GM18502 (cell line): ENCODE measurements around the gene KNL1.
A peak's percentile ranks its signal among the peaks of the same experiment; 100 is the strongest.
"Not testable (repeated sequence)": the region's sequence is repeated elsewhere in the genome, so short reads cannot be mapped to it uniquely, and the experiment has no call there.

Source experiments
- ATAC-seq: cut with Tn5 transposase; IDR thresholded peaks from one replicate; pipeline ENCODE4 v1.9.1; 2021; ENCODE audit warnings: mild to moderate bottlenecking; ENCODE audit not compliant: unreplicated experiment, poor library complexity

KNL1 gene

DNA sequence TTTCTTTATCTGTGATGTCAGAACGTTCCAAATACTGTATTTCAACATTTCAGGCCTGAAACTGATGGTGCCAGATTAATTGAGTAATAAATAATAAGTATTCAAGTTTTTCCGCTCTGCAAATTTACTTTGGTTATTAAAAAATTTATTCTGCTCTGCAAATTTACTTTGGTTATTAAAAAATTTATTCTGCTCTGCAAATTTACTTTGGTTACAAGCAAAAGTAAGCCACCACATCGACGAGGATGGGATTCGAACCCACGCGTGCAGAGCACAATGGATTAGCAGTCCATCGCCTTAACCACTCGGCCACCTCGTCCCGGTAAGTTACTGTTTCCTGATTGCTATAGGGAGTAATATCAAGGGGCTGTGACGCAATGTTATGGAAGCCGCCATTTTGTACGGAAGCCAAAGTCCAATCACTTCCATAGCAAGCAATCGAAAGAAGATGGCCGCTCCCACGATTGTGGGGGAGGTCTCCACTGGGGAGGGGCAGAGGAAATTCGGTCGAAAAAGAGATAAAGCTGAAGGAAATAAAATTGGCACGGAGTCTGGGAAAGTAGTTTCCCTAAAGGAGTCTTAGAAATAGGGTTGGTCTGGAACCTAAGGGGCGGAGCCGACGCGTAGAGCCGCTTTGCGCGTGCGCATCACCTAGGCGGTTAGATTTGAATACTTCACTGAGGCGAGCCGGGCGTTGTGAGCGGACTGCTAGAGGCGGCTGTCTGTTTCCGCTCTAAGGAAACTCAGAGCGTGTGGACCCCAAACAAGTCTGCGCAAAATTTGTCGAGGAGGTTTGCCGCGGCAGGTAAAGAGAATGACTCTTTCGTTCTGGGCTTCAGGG lies at the start of gene KNL1:
Gene KNL1 (plus strand): TSS at position 662 of the 841 bp plus-strand sequence. CDS start 8,683 bp downstream, outside the sequence.
- ATAC-seq: peak; percentile 80

GRCh38 chr15:40545457-40545856 lies 48.6 kb upstream of the KNL1 start:
- ATAC-seq: no peak

DNA sequence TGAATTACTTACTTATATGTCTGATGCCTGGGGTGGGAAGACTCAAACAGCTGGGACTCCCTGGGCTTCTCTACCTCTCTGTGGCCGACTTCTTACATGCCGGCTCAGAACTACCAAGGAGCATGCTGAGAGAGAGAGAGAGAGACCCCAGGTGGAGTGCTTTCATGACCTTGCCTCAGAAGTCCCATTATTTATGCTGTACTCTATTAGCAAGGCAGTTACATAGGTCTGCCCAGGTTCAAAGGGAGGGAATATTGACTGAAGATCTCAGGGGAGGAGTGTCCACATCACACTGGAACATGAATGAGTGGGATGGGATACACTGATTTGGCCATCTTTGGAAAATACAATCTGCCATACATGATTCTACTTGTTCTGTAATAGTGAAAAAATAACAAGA lies 45.4 kb upstream of the KNL1 start:
- no peak for ATAC-seq

DNA sequence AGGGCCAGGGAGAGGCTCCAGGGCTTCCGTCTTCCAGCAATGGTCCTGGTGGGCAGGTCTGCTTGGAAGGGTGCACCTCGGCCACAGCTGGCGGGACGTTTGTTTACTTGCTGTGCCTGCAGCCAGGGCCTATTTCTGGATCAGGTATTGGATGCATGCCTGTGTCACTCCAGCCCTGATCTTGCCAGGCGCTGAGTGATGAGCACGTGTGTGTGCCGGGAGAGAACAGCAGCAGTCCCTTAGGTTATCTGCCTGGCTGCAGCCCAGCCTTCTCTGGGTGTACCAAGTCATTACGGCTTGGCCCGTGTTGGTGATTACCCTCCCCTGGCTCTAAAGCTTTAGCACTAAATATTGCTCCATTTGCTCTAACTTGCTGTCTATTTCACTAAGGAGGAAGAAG lies 44.2 kb upstream of the KNL1 start:
- peak; percentile 3 for ATAC-seq

- peak; percentile 75 for ATAC-seq
Observed at GRCh38 chr15:40550341-40551037, 43.6 kb upstream of the KNL1 start.

GRCh38 chr15:40554161-40554525 lies 39.9 kb upstream of the KNL1 start:
- ATAC-seq: no peak

DNA sequence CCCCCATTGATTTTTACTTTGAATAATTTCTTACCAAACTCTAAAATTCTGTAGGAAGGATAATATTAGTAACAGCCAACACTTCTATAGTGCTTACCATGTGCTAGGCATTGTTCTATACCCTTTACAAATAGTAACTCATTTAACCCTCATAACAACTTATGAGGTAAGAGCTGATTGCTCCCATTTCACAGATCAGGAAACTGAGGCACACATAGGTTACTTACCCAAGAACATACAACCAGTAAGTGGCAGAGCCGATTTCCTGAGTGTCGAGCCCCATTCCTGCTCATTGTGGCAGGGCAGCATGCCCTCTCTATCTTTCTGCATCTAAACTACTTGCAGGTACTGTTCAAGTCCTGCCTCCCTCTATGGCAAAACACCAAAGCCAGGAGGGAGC lies 38.2 kb upstream of the KNL1 start:
- ATAC-seq: no peak

- peak; percentile 13 for ATAC-seq
Observed at GRCh38 chr15:40558952-40559742, 34.9 kb upstream of the KNL1 start.

GRCh38 chr15:40562691-40563090 lies 31.4 kb upstream of the KNL1 start:
- ATAC-seq: no peak

GRCh38 chr15:40563426-40563825 lies 30.6 kb upstream of the KNL1 start:
- ATAC-seq: no peak

DNA sequence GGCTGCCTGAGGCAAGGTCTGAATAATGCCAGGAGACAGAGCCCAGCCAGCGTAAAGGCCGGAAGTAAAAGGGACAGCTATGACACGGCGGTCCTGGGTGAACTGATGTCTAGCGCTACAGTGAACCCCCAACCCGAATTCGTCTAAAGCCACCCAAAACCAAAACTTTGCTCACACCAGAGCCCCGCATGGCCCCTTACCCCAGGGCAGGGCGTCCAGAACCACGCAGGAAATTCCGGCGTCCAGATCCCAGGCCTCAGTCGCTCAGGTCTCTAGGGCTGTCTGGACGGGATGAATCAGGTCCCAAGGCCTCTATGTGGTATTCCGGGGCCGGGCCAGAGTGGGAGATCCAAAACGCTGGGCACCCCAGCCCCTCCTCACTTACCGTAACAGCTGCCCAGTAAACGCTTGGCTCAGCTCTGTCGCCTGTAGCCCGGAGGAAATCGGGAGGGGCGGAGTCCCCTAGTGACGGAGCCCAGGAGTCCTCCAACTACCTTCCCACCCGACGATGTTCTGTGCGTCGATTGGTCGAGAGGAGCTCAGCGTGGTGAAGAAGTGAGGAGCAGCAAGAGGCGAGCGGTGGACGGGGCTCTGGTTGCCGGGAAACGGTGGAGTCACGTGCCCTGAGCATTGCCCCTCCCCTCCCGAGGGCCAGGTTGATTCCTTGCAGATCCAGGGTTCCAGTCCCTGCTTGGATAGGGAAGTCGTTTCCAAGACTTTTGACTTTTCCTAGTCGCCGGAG lies 29.3 kb upstream of the KNL1 start, which contains the start of gene CCDC32:
Gene CCDC32 (minus strand): TSS at position 452 of the 742 bp plus-strand sequence. CDS start 2,027 bp downstream, outside the sequence.
- peak; percentile 95 for ATAC-seq

DNA sequence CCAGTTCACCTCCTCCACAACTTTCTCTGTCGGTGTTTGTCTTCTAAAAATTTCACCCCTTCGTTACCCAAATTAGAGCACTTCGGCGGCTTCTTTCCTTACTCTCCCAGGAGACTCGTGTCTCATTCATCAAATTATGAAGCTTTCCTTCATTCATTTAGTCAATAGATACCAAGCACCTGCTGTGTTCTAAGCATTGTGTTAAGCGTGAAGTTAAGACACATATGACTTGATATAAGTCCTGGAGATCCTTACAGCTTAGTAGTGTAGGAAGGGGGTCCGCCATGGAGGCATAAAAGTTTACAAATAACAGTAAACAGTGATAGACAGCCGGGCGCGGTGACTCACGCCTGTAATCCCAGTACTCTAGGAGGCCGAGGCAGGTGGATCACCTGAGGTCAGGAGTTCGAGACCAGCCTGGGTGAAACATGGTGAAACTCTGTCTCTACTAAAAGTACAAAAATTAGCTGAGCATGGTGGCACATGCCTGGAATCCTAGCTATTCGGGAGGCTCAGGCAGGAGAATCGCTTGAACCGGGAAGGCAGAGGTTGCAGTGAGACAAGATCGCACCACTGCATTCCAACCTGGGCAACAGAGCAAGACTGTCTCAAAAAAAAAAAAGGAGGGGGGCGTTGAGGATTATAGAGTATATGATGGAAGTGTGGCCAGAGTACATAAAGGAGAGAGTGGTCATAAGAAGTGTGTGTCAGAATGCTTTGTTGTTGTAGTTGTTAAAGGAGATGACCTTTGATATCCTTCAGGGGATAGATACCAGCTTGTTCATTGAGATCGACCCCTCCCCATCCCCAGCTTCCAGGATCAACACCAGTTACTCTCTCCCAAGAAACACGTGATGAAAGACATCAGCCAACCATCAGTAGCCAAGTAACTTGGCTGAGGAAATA lies 28.5 kb upstream of the KNL1 start:
- ATAC-seq: no peak

DNA sequence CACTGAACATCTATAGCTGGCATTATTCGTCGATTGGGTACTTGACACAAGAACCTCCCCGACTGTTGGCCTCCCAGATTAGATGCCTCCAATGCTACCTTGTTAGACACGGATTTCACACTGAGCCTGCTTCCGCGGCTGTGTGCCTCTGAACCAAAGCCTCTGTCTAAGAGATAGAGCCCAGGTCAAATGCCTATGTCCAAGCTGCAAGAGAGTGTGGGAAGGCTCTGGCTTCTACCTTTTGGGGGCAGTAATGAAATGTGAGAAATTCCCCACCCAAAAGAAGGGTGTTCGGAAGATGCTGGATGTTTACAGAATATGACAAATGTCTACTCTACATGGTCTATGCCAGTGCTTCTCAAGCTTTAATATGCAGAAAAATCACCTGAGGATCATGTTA lies 26.9 kb upstream of the KNL1 start:
- ATAC-seq: no peak

DNA sequence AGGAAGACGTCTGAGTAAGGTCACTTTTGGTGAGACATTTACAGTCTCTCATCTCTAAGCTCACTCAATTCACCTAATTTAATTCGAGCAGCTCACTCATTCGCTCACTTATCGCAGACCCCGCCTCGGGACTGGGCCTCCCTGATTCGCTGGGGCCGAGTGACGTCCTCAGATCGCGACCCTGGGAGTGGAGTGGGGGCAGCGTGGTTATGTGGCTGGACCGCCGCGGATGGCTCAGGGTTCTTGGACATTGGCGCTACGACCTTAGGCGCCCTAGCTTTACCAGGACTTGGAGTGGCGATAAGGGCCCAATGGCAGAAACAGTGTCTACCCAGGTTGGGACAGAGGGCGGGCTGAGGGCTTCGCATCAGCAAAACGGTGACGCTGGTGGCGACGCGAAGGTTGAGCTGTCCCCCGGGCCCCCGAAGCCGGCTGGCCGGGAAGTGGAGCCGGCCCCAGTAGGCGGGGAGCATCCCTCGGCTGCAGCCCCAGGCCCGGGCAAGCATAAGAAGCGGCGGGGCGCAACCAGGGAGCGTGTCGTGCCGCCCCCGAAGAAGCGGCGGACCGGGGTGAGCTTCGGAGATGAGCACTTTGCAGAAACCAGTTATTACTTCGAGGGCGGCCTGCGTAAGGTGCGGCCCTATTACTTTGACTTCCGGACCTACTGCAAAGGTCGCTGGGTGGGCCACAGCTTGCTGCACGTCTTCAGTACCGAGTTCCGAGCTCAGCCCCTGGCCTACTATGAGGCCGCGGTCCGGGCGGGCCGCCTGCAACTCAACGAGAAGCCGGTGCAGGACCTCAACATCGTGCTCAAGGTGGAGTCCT lies 24.7 kb upstream of the KNL1 start, which contains the start of gene RPUSD2:
Gene RPUSD2 (plus strand): TSS at position 171 of the 825 bp plus-strand sequence. CDS start 39 bp downstream, at position 210.
- peak; percentile 39 for ATAC-seq

GRCh38 chr15:40575113-40575512 lies 18.9 kb upstream of the KNL1 start:
- no peak for ATAC-seq

- ATAC-seq: not testable (repeated sequence)
Observed at GRCh38 chr15:40576914-40577313, 17.1 kb upstream of the KNL1 start.

DNA sequence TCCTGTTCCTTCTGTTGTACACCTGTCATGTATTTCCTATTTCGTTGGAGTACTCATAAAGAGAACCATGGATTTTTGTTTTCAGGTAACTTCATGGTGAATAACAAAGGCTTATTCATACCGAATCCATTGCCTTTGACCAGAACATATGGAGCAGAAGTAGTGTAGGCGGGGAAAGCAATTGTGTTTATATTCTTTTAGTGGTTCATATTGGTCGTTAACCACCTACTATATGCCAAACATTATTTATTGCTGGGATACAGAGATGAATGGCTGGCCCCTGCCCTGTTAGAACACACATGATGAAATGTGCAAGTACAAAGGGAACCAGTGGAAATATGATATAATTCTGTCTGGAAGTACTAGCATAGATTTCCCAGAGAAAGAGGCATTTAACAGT lies 15.2 kb upstream of the KNL1 start:
- no peak for ATAC-seq

DNA sequence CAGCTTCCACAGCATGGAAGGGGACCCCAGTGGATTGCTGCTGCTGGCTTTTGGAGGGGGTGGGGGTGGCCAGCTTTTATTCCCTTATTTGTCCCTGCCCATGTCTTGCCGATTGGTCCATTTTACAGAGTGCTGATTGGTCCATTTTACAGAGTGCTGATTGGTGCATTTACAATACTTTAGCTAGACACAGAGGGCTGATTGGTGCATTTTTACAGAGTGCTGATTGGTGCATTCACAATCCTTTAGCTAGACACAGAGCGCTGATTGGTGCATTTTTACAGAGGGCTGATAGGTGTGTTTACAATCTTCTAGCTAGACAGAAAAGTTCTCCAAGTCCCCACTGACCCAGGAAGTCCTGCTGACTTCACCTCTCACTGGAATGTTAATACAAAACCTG lies 12.3 kb upstream of the KNL1 start:
- ATAC-seq: not testable (repeated sequence)
